Activated CD8-positive, alpha-beta memory T cell treated with anti-CD3 and anti-CD28 coated beads for 24 hours (primary cell): ENCODE results near the gene TMCO1.
A peak's percentile ranks its signal among the peaks of the same experiment; 100 is the strongest.
"Not testable (repeated sequence)": the region's sequence is repeated elsewhere in the genome, so short reads cannot be mapped to it uniquely, and the experiment has no call there.

ENCODE experiments used
- DNase-seq: peaks from one replicate; pipeline ENCODE4 v3.0.0-alpha.2; 2020

Gene TMCO1

DNA sequence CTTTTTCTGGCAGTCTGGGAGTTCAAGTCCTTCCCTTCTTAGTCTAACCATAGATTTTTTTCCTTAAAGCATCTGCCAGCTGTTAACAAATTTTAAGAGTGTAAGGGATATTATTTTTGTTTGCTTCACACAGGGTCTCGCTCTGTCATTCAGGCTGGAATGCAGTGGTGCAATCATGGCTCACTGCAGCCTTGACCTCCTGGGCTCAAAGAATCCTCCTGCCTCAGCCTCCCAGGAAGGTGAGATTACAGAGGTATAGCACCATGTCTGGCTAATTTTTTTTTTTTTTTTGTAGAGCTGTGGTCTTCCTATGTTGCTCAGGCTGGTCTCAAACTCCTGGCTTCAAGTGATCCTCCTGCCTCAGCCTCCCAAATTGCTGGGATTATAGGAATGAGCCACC lies 23.8 kb downstream of the TMCO1 start:
- not testable (repeated sequence) for DNase-seq

GRCh38 chr1:165742194-165742593 lies 26.5 kb downstream of the TMCO1 start:
- DNase-seq = no peak

DNA sequence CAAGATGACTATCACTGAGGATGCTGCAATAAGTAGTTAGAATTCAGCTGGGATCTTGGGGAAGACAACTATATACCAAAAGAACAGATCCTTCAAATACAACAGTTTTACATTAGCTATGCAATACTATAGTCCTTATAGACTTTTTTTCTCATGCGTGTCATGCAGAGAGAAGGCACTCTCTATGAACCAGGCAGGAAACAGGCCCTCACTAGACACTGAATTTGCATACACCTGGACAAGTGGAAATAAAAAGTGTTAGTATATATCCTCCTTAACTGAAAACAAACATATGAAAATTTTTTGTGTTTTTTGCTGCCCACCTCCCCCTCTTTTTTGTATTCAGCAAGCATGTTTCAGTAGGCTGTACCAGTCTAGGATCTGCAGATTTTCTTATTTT lies 29.9 kb downstream of the TMCO1 start:
- no peak for DNase-seq

- no peak for DNase-seq
These were observed 31.5 kb downstream of the TMCO1 start for GRCh38 chr1:165737196-165737595.

DNA sequence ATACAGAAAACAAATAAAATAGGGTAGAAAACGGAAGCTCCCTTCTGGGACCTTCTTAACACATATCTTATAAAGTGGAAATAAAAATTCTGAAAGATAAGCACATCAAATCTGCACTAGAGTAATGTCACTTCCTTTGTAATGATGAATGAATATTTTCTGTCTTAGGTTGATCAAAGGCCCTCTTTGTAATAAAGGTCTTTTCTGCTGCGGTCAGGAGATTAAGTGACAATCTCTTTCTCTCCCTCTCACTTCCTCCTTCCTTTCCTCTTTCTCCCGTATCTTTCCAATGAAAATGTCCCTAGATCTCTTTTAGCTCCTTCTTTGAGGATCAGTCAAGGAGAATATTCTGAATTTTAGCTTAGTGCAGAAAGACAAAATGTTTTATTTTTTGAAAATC lies 33.8 kb downstream of the TMCO1 start:
- no peak for DNase-seq

- DNase-seq = no peak
These were observed 41.8 kb downstream of the TMCO1 start for GRCh38 chr1:165726841-165727240.

- DNase-seq = no peak
These were observed 42.5 kb downstream of the TMCO1 start for GRCh38 chr1:165726169-165726568.

- DNase-seq = no peak
These were observed 50.7 kb downstream of the TMCO1 start for GRCh38 chr1:165717918-165718515.

DNA sequence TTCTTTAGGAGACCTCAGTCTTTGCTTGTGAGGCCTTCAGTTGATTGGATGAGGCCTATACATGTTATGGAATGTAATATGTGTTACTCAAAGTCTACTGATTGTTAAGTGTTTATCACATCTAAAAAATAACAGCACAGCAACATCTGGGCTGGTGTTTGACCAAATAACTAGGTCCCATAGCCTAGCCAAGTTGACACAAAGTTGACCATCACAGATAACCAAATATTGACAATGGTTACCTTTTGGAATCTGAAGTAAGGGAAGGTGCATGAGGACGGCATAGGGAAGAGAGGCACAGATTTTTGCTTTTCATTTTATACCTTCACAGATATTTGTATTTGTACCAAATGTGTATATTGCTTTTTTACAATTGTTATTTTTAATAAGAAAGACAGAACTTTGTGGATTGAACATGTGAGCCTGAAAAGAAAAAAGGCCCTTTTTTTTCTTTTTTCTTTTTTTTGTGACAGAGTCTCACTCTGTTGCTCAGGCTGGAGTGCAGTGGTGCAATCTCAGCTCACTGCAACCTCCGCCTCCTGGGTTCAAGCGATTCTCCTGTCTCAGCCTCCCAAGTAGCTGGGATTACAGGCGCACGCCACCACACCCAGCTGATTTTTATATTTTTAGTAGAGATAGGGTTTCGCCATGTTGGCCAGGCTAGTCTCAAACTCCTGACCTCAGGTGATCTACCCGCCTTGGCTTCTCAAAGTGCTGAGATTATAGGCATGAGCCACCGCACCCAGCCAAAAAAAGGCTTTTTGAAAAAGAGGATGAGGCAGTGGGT lies 52.2 kb downstream of the TMCO1 start:
- not testable (repeated sequence) for DNase-seq

DNA sequence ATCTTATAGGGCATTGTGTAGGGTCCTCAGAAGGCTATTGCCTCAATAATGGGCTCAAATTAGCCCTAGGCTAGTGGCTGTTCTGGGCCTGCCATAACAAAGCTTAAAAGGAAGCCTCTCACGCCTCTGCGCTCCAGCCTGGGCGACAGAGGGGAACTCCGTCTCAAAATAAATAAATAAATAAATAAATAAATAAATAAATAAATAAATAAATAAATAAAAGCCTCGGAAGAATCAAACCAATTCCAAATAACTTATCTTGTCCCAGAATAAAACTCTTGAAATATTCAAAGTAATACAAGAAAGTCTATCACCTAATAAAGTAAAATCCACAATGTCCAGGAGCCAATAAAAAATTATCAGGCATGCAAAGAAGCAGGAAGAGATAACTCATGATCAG lies 55.9 kb downstream of the TMCO1 start:
- no peak for DNase-seq

DNA sequence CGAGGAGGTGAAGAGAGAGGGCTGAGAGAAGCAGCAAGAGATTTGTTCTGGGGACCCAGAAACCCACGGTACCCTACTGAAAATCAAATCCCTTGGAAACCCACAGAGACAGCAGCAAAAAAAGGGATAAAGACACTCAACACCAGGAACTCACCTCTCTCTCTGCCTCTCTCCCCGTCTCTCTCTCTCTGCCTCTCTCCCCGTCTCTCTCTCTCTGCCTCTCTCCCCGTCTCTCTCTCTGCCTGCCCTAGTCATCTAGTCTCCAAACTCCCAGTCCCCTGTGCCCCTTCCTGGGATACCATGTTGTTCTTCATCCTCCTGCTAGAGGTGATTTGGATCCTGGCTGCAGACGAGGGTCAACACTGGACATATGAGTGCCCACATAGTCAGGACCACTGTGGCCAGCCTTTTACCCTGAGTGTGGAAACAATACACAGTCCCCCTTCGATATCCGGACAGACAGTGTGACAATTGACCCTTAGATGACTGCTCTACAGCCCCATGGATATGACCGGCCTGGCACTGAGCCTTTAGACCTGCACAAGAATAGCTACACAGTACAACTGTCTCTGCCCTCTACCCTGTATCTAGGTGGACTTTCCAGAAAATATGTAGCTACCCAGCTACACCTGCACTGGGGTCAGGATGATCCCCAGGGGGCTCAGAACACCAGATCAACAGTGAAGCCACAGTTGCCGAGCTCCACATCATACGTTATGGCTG lies 60.5 kb downstream of the TMCO1 start:
- DNase-seq = no peak

- DNase-seq = no peak
These were observed 65.0 kb downstream of the TMCO1 start for GRCh38 chr1:165703648-165704047.

GRCh38 chr1:165701922-165702321 lies 66.7 kb downstream of the TMCO1 start:
- DNase-seq = not testable (repeated sequence)

GRCh38 chr1:165699577-165699976 lies 69.1 kb downstream of the TMCO1 start:
- DNase-seq = no peak

- DNase-seq = no peak
These were observed 70.0 kb downstream of the TMCO1 start for GRCh38 chr1:165698761-165699052.

GRCh38 chr1:165697881-165698760 lies 70.5 kb downstream of the TMCO1 start, which contains the start of gene ALDH9A1:
Gene ALDH9A1, minus strand, starts transcription at chr1:165698562. Its CDS starts 4 bp downstream, at chr1:165698558.
- peak; percentile 93 for DNase-seq

- DNase-seq = no peak
These were observed 71.2 kb downstream of the TMCO1 start for GRCh38 chr1:165697491-165697880.

- no peak for DNase-seq
These were observed 72.0 kb downstream of the TMCO1 start for GRCh38 chr1:165696625-165697100.

GRCh38 chr1:165695031-165695430 lies 73.6 kb downstream of the TMCO1 start:
- no peak for DNase-seq

DNA sequence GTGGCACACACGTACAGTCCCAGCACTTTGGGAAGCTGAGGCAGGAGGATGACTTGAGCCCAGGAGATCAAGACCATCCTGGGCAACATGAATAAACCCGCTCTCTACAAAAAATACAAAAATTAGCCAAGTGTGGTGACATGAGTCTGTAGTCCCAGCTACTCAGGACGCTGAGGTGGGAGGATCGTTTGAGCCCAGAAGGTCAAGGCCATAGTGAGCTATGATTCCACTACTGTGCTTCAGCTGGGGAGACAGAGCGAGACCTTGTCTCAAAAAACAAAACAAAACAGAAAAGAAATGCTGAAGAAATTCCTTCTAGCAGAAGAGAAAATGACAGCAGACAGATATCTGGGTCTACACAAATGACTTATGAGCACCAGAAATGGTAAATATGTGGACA lies 80.6 kb downstream of the TMCO1 start:
- no peak for DNase-seq

DNA sequence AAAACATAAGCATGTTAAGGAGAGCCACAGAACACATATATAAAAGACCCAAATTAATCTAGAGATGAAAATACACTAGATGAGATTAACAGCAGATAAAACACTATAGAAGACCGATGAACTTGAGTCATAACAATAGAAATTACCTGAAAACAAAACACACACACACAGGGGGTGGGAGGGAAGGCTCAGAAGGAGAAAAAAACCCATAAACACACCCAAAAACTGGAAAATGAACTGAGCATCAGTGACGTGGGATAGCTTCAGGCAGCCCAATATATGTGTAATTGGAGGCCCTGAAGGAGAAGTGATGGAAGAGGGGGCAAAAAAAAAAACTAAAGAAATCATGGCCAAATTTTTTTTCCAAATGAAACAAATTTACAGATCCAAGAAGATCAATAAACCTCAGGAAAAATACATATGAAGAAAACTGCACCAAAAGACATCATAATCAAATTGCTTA lies 81.7 kb downstream of the TMCO1 start:
- DNase-seq = no peak

- no peak for DNase-seq
These were observed 82.3 kb downstream of the TMCO1 start for GRCh38 chr1:165686121-165686970.
